HG03521 (cell line): ENCODE data around the gene IL31RA.

Experiments used
- ATAC-seq: cut with Tn5 transposase; IDR thresholded peaks from one replicate; pipeline ENCODE4 v1.9.1; 2021; ENCODE audit warnings: mild to moderate bottlenecking, moderate library complexity; ENCODE audit not compliant: unreplicated experiment

Gene IL31RA

GRCh38 chr5:55858104-55858503, 6.9 kb downstream of the IL31RA start:
- no peak for ATAC-seq

GRCh38 chr5:55860288-55860687, 9.1 kb downstream of the IL31RA start:
- ATAC-seq, result no peak

- ATAC-seq, result no peak
Observed at GRCh38 chr5:55860709-55861108, 9.6 kb downstream of the IL31RA start.

- ATAC-seq, result no peak
Observed at GRCh38 chr5:55864606-55865541, 13.7 kb downstream of the IL31RA start.

- ATAC-seq, result no peak
Observed at GRCh38 chr5:55865831-55866230, 14.7 kb downstream of the IL31RA start.

- no peak for ATAC-seq
Observed at GRCh38 chr5:55866485-55866884, 15.3 kb downstream of the IL31RA start.

- no peak for ATAC-seq
Observed at GRCh38 chr5:55866934-55867333, 15.8 kb downstream of the IL31RA start.

GRCh38 chr5:55868846-55869245, 17.7 kb downstream of the IL31RA start:
- ATAC-seq, result no peak

GRCh38 chr5:55869847-55870246, 18.7 kb downstream of the IL31RA start:
- ATAC-seq, result no peak

- ATAC-seq, result no peak
Observed at GRCh38 chr5:55873234-55873633, 22.1 kb downstream of the IL31RA start.

GRCh38 chr5:55877655-55878054, 26.5 kb downstream of the IL31RA start:
- ATAC-seq, result no peak

GRCh38 chr5:55880453-55880852, 29.3 kb downstream of the IL31RA start:
- no peak for ATAC-seq

- ATAC-seq, result no peak
Observed at GRCh38 chr5:55885359-55885758, 34.2 kb downstream of the IL31RA start.

GRCh38 chr5:55888205-55888604, 37.0 kb downstream of the IL31RA start:
- ATAC-seq, result no peak

GRCh38 chr5:55892479-55892878, 41.3 kb downstream of the IL31RA start:
- ATAC-seq, result no peak

GRCh38 chr5:55894135-55894534, 43.0 kb downstream of the IL31RA start:
- no peak for ATAC-seq

- ATAC-seq, result no peak
Observed at GRCh38 chr5:55895346-55895745, 44.2 kb downstream of the IL31RA start.

GRCh38 chr5:55896238-55896637, 45.1 kb downstream of the IL31RA start:
- ATAC-seq, result no peak

GRCh38 chr5:55896663-55897062, 45.5 kb downstream of the IL31RA start:
- no peak for ATAC-seq

- no peak for ATAC-seq
Observed at GRCh38 chr5:55897206-55897894, 46.2 kb downstream of the IL31RA start.

GRCh38 chr5:55897905-55898304, 46.7 kb downstream of the IL31RA start:
- ATAC-seq, result no peak

- ATAC-seq, result no peak
Observed at GRCh38 chr5:55899344-55899743, 48.2 kb downstream of the IL31RA start.
